ENCODE data around the gene LRCH1. TPM values are rescaled to one million over a fixed set of nuclear protein-coding genes. Genes with fewer than 3 reads are reported as not detected.

The LRCH1 gene, protein sequence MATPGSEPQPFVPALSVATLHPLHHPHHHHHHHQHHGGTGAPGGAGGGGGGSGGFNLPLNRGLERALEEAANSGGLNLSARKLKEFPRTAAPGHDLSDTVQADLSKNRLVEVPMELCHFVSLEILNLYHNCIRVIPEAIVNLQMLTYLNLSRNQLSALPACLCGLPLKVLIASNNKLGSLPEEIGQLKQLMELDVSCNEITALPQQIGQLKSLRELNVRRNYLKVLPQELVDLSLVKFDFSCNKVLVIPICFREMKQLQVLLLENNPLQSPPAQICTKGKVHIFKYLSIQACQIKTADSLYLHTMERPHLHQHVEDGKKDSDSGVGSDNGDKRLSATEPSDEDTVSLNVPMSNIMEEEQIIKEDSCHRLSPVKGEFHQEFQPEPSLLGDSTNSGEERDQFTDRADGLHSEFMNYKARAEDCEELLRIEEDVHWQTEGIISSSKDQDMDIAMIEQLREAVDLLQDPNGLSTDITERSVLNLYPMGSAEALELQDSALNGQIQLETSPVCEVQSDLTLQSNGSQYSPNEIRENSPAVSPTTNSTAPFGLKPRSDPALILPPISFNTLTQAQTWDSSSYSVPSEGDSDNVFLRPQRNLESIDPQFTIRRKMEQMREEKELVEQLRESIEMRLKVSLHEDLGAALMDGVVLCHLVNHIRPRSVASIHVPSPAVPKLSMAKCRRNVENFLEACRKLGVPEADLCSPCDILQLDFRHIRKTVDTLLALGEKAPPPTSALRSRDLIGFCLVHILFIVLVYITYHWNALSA
- total RNA-seq (2021), result 9.2 to 11.8 TPM (median 9.7 TPM) in 3 replicates
- percentile 74 among the genes with signal in this experiment for Bru-seq, nascent RNA
- long read RNA-seq, experiment 1, full-length matches to known transcripts, result 31 of 45 reads
- long read RNA-seq, experiment 1, partial matches to known transcripts, result 6 of 45 reads
- long read RNA-seq, experiment 1, other reads (novel, unspliced or antisense), result 8 of 45 reads
- long read RNA-seq, experiment 2, full-length matches to known transcripts, result 4 of 13 reads
- long read RNA-seq, experiment 2, partial matches to known transcripts, result 8 of 13 reads
- long read RNA-seq, experiment 2, other reads (novel, unspliced or antisense), result 1 of 13 reads
- long read RNA-seq, experiment 3, partial matches to known transcripts, result 1 of 1 reads
- long read RNA-seq, experiment 3, other reads (novel, unspliced or antisense), result 0 of 1 reads

DNA sequence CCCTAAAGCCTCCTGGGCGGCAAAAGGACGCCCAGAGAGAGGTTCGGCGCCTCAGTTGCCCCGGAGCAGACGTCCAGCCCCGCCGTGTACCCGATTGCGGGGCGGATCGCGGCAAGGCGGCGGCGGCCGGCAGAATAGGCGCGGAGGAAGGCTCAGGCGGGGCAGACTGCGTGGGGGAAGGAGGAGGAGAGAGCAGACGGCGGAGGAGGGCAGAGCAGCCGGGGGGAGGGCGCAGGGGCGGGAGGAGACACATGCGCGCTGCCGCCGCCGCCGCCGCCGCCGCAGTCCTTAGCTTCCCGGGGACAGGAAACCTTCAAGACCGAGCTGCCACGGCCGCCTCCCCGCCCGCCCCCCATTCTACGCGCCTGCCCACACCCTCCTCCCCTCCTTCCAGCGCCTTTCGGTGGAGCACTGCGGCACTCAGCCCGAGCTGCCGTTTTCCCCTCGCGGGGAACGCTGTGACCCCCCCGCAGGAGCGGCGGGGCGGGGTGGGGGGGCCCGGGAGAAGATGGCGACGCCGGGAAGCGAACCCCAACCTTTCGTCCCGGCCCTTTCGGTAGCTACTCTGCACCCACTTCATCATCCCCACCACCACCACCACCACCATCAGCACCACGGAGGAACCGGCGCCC, at the start of gene LRCH1:
TSS of gene LRCH1 (plus strand) at position 282 of the 632 bp plus-strand sequence. CDS start at position 509, 227 bp downstream.
- peaks cover 19% of the 10 kb centered on the region for H3K4me1 Mint-ChIP-seq
- ATAC-seq (peak; percentile 77), DNase-seq (ENCODE audit: low spot score) (peak; percentile 82)
- CTCF ChIA-PET, result interaction anchor here (0.8 to 2.4 kb wide), 10 partner anchors 17 to 212 kb away, joined by 3 to 28 read pairs (median 4); no protein-coding TSS in a partner anchor
- POLR2A ChIA-PET, result interaction anchor here (0.6 kb wide), 1 partner anchor 209 kb away, joined by 3 read pairs; no protein-coding TSS in a partner anchor
- no peaks in the 10 kb centered on the region for H3K36me3 Mint-ChIP-seq
- no peaks in the 10 kb centered on the region for H3K9me3 Mint-ChIP-seq
- H3K27ac Mint-ChIP-seq, result peak within 1 kb of the TSS; percentile 63; the same call in 1 of the 2 replicates
- peaks cover 13% of the 10 kb centered on the region for H3K27me3 Mint-ChIP-seq (ENCODE audit: low read depth)
- TF ChIP-seq FOXK1 (CRISPR knock-in tag; IDR thresholded peaks at IDR 0.05) (peak; percentile 0; the same call in 1 of the 2 replicates), ZNF263 (CRISPR knock-in tag; IDR thresholded peaks at IDR 0.05; ENCODE audit: low read depth) (0 out of 2 replicates have a peak, but pooled peaks have one; percentile 35), GABPB1 (CRISPR knock-in tag; IDR thresholded peaks at IDR 0.05) (0 out of 2 replicates have a peak, but pooled peaks have one; percentile 8), ZNF671 (CRISPR knock-in tag; IDR thresholded peaks at IDR 0.05) (no peak), SP1 (CRISPR knock-in tag; conservative IDR thresholded peaks at IDR 0.05) (peak; percentile 40; the same call in 1 of the 2 replicates)
- TF ChIP-seq, protein P1, sequence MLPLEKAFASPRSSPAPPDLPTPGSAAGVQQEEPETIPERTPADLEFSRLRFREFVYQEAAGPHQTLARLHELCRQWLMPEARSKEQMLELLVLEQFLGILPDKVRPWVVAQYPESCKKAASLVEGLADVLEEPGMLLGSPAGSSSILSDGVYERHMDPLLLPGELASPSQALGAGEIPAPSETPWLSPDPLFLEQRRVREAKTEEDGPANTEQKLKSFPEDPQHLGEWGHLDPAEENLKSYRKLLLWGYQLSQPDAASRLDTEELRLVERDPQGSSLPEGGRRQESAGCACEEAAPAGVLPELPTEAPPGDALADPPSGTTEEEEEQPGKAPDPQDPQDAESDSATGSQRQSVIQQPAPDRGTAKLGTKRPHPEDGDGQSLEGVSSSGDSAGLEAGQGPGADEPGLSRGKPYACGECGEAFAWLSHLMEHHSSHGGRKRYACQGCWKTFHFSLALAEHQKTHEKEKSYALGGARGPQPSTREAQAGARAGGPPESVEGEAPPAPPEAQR (CRISPR knock-in tag; IDR thresholded peaks at IDR 0.05), result no peak
- H3K4me3 Mint-ChIP-seq, result peak within 1 kb of the TSS; percentile 87

DNA sequence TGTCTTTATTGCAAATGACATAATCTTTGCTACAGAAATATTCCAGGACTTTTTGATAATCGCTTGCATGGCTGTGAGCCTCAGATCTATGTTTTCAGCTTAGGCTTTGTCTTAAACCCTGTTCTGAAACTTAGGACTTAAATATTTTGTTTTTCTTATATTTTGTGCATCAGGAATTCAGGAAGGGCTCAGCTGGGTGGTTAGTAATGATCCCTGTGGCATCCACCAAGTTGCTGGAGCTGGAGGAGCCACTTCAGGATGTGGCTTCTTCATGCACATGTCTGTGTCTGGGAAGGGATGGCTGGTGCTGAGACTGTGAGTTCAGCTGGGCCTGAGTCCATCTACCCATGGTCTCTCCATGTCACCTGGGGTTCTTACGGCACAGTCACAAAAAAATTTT, 48.9 kb upstream of the LRCH1 start:
- Mint-ChIP-seq H3K4me3 (no peak overlapping the region), H3K36me3 (no peaks in the 10 kb centered on the region), H3K27me3 (ENCODE audit: low read depth) (no peaks in the 10 kb centered on the region), H3K9me3 (peaks cover 9% of the 10 kb centered on the region), H3K4me1 (no peaks in the 10 kb centered on the region), H3K27ac (no peak overlapping the region)
- DNase-seq (ENCODE audit: low spot score) (no peak), ATAC-seq (no peak)
- CTCF ChIA-PET, result no interaction called here
- POLR2A ChIA-PET, result no interaction called here
- TF ChIP-seq, protein P2, sequence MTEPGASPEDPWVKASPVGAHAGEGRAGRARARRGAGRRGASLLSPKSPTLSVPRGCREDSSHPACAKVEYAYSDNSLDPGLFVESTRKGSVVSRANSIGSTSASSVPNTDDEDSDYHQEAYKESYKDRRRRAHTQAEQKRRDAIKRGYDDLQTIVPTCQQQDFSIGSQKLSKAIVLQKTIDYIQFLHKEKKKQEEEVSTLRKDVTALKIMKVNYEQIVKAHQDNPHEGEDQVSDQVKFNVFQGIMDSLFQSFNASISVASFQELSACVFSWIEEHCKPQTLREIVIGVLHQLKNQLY (CRISPR knock-in tag; IDR thresholded peaks at IDR 0.05), result no peak
- TF ChIP-seq ZNF396 (CRISPR knock-in tag; IDR thresholded peaks at IDR 0.05; ENCODE audit: borderline replicate concordance) (no peak), MXD4 (CRISPR knock-in tag; IDR thresholded peaks at IDR 0.05; ENCODE audit: borderline replicate concordance) (no peak), RELA (CRISPR knock-in tag; IDR thresholded peaks at IDR 0.05; ENCODE audit: borderline replicate concordance) (no peak), ATF1 (CRISPR knock-in tag; IDR thresholded peaks at IDR 0.05) (no peak), GRHL2 (CRISPR knock-in tag; IDR thresholded peaks at IDR 0.05; ENCODE audit: insufficient replicate concordance, severe bottlenecking) (no peak), FOXK1 (CRISPR knock-in tag; IDR thresholded peaks at IDR 0.05) (no peak), CREM (CRISPR knock-in tag; IDR thresholded peaks at IDR 0.05) (no peak), ZNF671 (CRISPR knock-in tag; IDR thresholded peaks at IDR 0.05) (no peak)
- TF ChIP-seq, protein P3, sequence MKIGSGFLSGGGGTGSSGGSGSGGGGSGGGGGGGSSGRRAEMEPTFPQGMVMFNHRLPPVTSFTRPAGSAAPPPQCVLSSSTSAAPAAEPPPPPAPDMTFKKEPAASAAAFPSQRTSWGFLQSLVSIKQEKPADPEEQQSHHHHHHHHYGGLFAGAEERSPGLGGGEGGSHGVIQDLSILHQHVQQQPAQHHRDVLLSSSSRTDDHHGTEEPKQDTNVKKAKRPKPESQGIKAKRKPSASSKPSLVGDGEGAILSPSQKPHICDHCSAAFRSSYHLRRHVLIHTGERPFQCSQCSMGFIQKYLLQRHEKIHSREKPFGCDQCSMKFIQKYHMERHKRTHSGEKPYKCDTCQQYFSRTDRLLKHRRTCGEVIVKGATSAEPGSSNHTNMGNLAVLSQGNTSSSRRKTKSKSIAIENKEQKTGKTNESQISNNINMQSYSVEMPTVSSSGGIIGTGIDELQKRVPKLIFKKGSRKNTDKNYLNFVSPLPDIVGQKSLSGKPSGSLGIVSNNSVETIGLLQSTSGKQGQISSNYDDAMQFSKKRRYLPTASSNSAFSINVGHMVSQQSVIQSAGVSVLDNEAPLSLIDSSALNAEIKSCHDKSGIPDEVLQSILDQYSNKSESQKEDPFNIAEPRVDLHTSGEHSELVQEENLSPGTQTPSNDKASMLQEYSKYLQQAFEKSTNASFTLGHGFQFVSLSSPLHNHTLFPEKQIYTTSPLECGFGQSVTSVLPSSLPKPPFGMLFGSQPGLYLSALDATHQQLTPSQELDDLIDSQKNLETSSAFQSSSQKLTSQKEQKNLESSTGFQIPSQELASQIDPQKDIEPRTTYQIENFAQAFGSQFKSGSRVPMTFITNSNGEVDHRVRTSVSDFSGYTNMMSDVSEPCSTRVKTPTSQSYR (CRISPR knock-in tag; IDR thresholded peaks at IDR 0.05), result no peak
- TF ChIP-seq, protein P4, sequence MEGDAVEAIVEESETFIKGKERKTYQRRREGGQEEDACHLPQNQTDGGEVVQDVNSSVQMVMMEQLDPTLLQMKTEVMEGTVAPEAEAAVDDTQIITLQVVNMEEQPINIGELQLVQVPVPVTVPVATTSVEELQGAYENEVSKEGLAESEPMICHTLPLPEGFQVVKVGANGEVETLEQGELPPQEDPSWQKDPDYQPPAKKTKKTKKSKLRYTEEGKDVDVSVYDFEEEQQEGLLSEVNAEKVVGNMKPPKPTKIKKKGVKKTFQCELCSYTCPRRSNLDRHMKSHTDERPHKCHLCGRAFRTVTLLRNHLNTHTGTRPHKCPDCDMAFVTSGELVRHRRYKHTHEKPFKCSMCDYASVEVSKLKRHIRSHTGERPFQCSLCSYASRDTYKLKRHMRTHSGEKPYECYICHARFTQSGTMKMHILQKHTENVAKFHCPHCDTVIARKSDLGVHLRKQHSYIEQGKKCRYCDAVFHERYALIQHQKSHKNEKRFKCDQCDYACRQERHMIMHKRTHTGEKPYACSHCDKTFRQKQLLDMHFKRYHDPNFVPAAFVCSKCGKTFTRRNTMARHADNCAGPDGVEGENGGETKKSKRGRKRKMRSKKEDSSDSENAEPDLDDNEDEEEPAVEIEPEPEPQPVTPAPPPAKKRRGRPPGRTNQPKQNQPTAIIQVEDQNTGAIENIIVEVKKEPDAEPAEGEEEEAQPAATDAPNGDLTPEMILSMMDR (IDR thresholded peaks at IDR 0.05), result no peak
- TF ChIP-seq, protein P5, sequence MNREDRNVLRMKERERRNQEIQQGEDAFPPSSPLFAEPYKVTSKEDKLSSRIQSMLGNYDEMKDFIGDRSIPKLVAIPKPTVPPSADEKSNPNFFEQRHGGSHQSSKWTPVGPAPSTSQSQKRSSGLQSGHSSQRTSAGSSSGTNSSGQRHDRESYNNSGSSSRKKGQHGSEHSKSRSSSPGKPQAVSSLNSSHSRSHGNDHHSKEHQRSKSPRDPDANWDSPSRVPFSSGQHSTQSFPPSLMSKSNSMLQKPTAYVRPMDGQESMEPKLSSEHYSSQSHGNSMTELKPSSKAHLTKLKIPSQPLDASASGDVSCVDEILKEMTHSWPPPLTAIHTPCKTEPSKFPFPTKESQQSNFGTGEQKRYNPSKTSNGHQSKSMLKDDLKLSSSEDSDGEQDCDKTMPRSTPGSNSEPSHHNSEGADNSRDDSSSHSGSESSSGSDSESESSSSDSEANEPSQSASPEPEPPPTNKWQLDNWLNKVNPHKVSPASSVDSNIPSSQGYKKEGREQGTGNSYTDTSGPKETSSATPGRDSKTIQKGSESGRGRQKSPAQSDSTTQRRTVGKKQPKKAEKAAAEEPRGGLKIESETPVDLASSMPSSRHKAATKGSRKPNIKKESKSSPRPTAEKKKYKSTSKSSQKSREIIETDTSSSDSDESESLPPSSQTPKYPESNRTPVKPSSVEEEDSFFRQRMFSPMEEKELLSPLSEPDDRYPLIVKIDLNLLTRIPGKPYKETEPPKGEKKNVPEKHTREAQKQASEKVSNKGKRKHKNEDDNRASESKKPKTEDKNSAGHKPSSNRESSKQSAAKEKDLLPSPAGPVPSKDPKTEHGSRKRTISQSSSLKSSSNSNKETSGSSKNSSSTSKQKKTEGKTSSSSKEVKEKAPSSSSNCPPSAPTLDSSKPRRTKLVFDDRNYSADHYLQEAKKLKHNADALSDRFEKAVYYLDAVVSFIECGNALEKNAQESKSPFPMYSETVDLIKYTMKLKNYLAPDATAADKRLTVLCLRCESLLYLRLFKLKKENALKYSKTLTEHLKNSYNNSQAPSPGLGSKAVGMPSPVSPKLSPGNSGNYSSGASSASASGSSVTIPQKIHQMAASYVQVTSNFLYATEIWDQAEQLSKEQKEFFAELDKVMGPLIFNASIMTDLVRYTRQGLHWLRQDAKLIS (CRISPR knock-in tag; IDR thresholded peaks at IDR 0.05; ENCODE audit: borderline replicate concordance), result no peak
- TF ChIP-seq, protein P6, sequence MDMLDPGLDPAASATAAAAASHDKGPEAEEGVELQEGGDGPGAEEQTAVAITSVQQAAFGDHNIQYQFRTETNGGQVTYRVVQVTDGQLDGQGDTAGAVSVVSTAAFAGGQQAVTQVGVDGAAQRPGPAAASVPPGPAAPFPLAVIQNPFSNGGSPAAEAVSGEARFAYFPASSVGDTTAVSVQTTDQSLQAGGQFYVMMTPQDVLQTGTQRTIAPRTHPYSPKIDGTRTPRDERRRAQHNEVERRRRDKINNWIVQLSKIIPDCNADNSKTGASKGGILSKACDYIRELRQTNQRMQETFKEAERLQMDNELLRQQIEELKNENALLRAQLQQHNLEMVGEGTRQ (CRISPR knock-in tag; IDR thresholded peaks at IDR 0.05), result no peak
